GM10248 (cell line): ENCODE results near the gene UGT1A9.

Source experiments
- CTCF ChIA-PET: fragments of 300-600 bp; sonication (Branson Sonifier 250); formaldehyde crosslinking; extraction: SDS; loops from one replicate; lab custom pipeline; 2021; ENCODE audit warnings: antibody characterized with exemption; lab: Yijun Ruan, JAX
- POLR2A ChIA-PET: fragments of 350-650 bp; sonication (Branson Sonifier 250); formaldehyde crosslinking; extraction: SDS; loops from one replicate; lab custom pipeline; 2020; ENCODE audit warnings: antibody characterized with exemption; lab: Yijun Ruan, JAX
- DNase-seq: peaks from one replicate; pipeline ENCODE4 v3.0.0; 2012; ENCODE audit errors: extremely low spot score
- CTCF ChIP-seq: IDR thresholded peaks from 2 replicates; pipeline ENCODE4 v1.5.1; 2012; ENCODE audit warnings: mild to moderate bottlenecking, low read depth; ENCODE audit errors: extremely low read depth, missing control alignments, control extremely low read depth

Gene UGT1A9

GRCh38 chr2:233679196-233679595 lies 7.5 kb downstream of the UGT1A9 start:
- ChIA-PET POLR2A (no interaction called here), CTCF (no interaction called here)
- no peak for TF ChIP-seq CTCF
- no peak for DNase-seq

GRCh38 chr2:233680361-233681045 lies 8.8 kb downstream of the UGT1A9 start:
- no peak for TF ChIP-seq CTCF
- no peak for DNase-seq
- CTCF ChIA-PET = interaction anchor here (1.0 kb wide), 1 partner anchor 9 kb away, joined by 4 read pairs; the partner anchor contains the start of gene UGT1A9
- POLR2A ChIA-PET = no interaction called here

- POLR2A ChIA-PET = no interaction called here
- CTCF ChIA-PET = no interaction called here
- DNase-seq = no peak
- no peak for TF ChIP-seq CTCF
Observed at GRCh38 chr2:233681521-233682099, 9.9 kb downstream of the UGT1A9 start, which contains the start of gene UGT1A7. Gene UGT1A7, plus strand, starts transcription at chr2:233681901. Its CDS starts 37 bp downstream, at chr2:233681938.

GRCh38 chr2:233684640-233685039 lies 12.9 kb downstream of the UGT1A9 start:
- CTCF ChIA-PET = no interaction called here
- TF ChIP-seq CTCF = no peak
- POLR2A ChIA-PET = no interaction called here
- no peak for DNase-seq

- no peak for TF ChIP-seq CTCF
- CTCF ChIA-PET = no interaction called here
- POLR2A ChIA-PET = no interaction called here
- DNase-seq = no peak
Observed at GRCh38 chr2:233686928-233687327, 15.2 kb downstream of the UGT1A9 start.

- DNase-seq = no peak
- ChIA-PET POLR2A (no interaction called here), CTCF (no interaction called here)
- no peak for TF ChIP-seq CTCF
Observed at GRCh38 chr2:233688341-233688740, 16.6 kb downstream of the UGT1A9 start.
